SU-DHL-6 (cell line): ENCODE results near the gene WDR19.

Experiments used
- EZH2phosphoT487 ChIP-seq: fragments of 200-600 bp; sonication (generic), shearing (Covaris generic); conservative IDR thresholded peaks from 2 replicates; pipeline ENCODE4 v1.6.1; 2018; ENCODE audit warnings: mild to moderate bottlenecking, antibody characterized with exemption, low read length, moderate library complexity, mixed read lengths
- TF ChIP-seq, protein P1 (sequence below): fragments of 200-600 bp; sonication (generic); IDR thresholded peaks from one replicate; pipeline ENCODE4 v1.5.1; 2017; ENCODE audit warnings: antibody characterized with exemption, mild to moderate bottlenecking, low read length, moderate library complexity; ENCODE audit not compliant: insufficient read depth, poor library complexity, severe bottlenecking

GRCh38 chr4:39324446-39324845, 142.1 kb downstream of the WDR19 start:
- TF ChIP-seq, protein P1, sequence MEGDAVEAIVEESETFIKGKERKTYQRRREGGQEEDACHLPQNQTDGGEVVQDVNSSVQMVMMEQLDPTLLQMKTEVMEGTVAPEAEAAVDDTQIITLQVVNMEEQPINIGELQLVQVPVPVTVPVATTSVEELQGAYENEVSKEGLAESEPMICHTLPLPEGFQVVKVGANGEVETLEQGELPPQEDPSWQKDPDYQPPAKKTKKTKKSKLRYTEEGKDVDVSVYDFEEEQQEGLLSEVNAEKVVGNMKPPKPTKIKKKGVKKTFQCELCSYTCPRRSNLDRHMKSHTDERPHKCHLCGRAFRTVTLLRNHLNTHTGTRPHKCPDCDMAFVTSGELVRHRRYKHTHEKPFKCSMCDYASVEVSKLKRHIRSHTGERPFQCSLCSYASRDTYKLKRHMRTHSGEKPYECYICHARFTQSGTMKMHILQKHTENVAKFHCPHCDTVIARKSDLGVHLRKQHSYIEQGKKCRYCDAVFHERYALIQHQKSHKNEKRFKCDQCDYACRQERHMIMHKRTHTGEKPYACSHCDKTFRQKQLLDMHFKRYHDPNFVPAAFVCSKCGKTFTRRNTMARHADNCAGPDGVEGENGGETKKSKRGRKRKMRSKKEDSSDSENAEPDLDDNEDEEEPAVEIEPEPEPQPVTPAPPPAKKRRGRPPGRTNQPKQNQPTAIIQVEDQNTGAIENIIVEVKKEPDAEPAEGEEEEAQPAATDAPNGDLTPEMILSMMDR: no peak
- TF ChIP-seq EZH2phosphoT487: no peak
